OCI-LY3 (cell line): ENCODE measurements around the gene SLC26A8.

Experiments used
- EZH2phosphoT487 ChIP-seq: fragments of 200-600 bp; shearing (Covaris generic); IDR thresholded peaks from 2 replicates; pipeline ENCODE4 v1.6.1; 2018; ENCODE audit warnings: antibody characterized with exemption, mixed run types, low read depth
- TF ChIP-seq, protein P1 (sequence below): fragments of 200-600, 300-600 bp; sonication (generic); IDR thresholded peaks from 2 replicates; pipeline ENCODE4 v1.5.1; 2014; ENCODE audit warnings: antibody characterized with exemption, low read length, low read depth

DNA sequence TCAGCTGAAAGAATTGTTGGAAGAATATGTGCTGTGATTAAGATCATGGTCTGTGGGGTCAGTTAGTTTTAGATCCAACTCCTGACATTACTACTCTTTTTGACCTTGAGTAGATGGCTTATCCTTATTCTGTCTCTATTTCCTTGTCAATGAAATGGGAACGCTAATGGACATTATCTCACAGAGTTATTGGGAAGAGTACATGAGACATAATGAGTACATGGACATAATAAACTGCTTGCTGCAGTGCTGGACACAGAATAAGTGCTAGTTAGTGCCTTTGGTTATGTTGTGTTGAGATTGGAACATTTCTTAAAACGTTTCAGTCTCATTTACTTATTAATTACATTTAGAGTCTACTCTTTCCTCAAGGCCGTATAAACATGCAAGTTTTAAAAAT lies 45.8 kb upstream of the SLC26A8 start:
- TF ChIP-seq, protein P1, sequence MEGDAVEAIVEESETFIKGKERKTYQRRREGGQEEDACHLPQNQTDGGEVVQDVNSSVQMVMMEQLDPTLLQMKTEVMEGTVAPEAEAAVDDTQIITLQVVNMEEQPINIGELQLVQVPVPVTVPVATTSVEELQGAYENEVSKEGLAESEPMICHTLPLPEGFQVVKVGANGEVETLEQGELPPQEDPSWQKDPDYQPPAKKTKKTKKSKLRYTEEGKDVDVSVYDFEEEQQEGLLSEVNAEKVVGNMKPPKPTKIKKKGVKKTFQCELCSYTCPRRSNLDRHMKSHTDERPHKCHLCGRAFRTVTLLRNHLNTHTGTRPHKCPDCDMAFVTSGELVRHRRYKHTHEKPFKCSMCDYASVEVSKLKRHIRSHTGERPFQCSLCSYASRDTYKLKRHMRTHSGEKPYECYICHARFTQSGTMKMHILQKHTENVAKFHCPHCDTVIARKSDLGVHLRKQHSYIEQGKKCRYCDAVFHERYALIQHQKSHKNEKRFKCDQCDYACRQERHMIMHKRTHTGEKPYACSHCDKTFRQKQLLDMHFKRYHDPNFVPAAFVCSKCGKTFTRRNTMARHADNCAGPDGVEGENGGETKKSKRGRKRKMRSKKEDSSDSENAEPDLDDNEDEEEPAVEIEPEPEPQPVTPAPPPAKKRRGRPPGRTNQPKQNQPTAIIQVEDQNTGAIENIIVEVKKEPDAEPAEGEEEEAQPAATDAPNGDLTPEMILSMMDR, result no peak
- no peak for TF ChIP-seq EZH2phosphoT487
